GM21423 (cell line): ENCODE measurements around the gene TERC.

Experiments
- ATAC-seq: cut with Tn5 transposase; IDR thresholded peaks from one replicate; pipeline ENCODE4 v1.9.1; 2021; ENCODE audit warnings: mild to moderate bottlenecking, moderate library complexity; ENCODE audit not compliant: unreplicated experiment

The TERC gene

DNA sequence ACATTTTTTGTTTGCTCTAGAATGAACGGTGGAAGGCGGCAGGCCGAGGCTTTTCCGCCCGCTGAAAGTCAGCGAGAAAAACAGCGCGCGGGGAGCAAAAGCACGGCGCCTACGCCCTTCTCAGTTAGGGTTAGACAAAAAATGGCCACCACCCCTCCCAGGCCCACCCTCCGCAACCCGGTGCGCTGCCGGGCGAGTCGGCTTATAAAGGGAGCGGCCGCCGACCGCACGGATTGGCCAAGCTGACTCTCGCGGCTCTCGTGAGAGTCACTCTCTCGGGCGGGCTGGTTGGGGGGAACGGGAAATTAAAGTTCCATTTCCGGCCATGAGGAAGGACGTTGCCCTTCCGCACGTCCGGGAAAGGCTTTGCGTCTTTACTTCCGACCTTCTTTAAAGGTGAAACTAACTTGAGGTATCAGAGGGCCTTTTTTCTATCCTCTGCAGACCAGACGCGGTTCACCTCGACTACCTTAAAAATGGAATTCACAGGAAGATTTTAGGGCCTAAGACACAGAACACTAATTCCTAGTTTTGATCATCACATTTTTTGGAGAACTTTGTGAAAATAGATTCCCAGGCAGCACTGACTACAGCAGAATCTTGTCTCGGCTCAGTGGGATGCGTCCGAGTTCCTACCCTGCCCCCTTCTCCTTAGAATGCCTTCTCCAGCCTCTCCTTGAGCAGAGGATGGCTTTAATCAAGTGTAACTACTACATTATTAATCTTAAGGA, at the start of gene TERC:
TERC (minus strand) TSS at position 179 of the 731 bp plus-strand sequence.
- ATAC-seq: peak; percentile 85

DNA sequence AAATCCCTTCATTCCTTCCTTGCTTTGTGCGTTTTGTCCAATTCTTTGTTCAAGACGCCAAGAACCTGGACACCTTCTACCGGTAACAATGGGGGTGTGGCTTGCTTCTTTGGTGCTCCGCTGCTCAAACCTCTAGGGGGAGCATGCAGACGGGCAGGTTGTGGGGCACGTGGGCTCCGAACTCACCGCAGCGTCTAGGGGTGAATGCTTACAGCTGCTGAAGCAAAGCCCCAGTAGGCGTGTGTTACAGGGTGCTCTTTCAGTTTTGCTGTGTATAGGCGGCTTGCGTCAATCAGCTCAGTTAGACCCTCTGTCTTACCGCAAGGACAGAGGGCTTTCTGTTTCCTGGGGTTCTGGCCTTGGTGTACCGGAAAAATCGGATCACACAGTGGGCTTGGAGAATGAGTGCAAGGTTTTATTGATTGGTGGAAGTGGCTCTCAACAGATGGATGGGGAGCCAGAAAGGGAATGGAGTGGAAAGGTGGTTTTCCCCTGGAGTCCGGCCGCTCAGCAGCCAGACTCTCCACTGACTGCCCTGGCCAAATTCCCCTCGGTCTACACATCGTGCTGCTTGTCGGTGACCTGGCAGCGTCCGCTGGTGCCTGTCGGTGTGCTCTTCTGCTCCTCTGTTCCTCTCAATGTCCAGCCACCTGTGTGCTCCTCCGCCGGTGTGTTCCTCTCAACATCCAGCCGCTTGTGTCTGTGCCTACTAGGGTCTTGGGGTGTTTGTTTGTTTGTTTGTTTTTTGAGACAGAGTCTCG, 49.1 kb upstream of the TERC start:
- peak; percentile 82 for ATAC-seq

GRCh38 chr3:169813278-169813677, 48.4 kb upstream of the TERC start:
- ATAC-seq: no peak

DNA sequence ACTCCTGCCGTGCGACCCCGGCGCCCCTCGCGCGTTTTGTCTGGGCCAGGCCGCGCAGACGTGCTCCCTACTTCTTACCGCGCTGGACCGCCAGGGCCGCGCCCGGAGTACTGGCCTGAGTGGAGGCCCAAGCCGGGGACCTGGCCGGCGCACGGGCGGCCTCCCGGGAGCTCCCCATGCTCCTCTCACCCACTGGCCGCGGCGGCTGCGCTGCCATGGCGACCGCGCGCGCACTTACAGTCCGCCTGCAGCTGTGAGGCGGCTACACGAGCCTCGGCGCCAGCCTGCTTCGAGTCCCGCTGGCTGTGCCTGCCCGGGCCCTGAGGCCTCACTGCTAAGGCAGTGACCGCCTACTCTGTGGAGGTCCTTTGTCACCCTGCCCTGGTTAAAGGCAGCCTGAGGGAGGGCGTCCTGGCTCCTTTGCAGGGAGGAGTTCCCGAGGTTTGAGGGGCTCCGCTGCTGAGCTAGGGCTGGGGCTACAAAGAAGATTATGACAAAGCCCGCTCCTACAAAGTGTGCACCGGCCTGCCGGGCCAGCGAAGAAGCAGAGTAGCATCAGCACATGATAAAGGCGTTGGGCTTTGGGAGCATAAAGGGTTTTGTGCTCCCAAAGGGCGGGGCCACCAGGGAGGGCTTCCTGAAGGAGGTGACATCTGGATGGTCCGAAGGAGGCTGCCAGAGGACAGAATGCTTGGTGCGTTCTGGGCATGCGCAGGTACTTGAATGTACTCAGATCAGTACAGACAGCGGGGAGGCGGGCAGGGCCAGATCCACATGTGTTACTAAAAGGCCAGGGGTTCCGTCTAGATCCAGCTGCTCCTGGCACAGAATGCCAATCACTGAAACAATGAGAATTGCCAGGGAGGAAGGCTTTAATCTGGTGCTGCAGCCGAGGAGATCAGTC, 47.7 kb upstream of the TERC start, which contains the start of the genes LRRC34 and LRRIQ4:
LRRC34 (minus strand) TSS at position 573 of the 904 bp plus-strand sequence; CDS start at position 217, 356 bp downstream.
LRRIQ4 (plus strand) TSS at position 539 of the 904 bp plus-strand sequence. CDS start 9,052 bp downstream, outside the sequence.
- ATAC-seq: peak; percentile 60

DNA sequence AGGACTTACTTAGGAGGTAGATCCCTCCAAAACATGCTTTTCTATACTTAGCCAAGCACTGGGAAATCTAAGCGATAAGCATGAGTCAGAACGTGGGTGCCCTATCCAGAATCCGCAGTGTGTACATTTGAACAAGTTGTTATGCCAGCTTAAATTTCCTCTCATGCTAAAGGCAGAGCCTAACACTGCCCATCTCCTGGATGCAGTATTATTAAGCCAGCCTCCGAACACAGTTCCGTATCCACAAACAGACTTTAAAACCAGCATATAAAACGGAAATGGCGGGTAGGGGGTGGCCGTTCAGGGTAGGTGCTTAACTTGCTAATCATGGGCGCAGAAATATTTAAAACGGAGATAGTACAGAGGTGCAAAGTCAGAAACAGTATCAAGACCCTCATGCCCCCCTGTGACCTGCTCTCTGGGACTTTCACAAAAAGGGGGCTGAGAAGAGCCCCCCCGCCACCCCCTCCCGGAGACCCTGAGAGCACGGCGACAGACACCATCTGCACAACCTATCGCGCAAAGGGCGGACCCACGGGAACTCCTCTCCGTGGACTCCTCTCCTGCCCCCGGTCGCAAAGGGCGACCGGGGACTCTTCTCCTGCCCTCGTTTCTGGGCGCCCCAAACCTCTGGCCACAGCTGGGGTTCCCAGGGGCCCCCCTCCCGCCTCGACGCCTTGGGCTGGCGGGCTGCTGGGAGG, 46.9 kb upstream of the TERC start:
- ATAC-seq: peak; percentile 16

GRCh38 chr3:169809230-169809795, 44.5 kb upstream of the TERC start:
- ATAC-seq: no peak

- no peak for ATAC-seq
Measured at GRCh38 chr3:169804681-169805080, 39.8 kb upstream of the TERC start.

- no peak for ATAC-seq
Measured at GRCh38 chr3:169792359-169792758, 27.5 kb upstream of the TERC start.

GRCh38 chr3:169790687-169791429, 26.0 kb upstream of the TERC start:
- no peak for ATAC-seq

- ATAC-seq: no peak
Measured at GRCh38 chr3:169790219-169790618, 25.4 kb upstream of the TERC start.

- no peak for ATAC-seq
Measured at GRCh38 chr3:169787791-169788190, 22.9 kb upstream of the TERC start.

DNA sequence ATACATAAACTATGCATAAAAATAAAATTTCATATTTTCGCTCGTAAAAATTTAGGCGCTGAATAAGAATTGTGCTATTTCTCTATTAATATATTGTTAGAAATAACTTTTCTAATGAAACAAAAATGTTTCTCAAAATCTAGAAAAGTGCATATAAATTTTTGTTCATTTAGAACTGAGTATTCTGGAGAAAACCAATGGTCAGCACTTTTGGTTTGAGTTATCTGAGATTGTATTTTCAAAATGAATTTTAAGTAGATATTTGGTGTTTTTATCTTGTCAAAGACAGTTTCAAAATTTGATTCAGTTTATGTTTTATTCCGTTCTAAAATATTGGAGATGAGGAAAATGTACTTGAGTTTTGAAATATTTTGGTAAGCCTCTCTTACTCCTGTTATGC, 22.3 kb upstream of the TERC start:
- no peak for ATAC-seq

DNA sequence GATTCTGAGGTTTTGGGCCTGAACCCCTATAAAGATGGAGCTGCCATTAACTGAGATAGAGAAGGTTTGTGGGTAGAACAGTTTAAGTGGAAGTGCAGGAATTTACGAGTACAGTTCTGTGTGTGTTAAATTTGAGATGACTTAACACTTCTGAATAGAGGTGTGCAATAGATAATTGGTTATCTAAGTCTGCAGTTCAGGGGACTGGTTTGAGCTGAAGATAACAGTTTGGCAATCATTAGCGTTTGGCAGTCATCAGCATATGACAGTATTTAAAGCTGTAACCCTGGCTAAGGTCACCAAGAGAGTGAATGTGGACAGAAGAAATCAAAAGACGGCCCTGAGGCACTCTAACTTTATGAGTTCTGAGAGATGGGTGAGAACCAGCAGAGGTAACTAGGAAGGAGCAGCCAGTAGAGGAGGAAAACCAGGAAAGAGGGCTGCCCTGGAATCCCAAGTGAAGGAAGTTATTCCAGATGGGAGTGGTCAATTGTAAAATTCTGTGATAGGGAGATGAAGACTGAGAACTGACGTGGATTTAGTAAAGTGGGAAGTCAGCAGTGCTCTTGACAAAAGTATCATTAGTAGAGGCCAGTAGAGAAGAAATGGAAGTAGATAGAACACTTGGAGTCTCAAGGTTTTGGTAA, 16.5 kb upstream of the TERC start:
- ATAC-seq: no peak

- ATAC-seq: no peak
Measured at GRCh38 chr3:169780742-169781141, 15.9 kb upstream of the TERC start.

DNA sequence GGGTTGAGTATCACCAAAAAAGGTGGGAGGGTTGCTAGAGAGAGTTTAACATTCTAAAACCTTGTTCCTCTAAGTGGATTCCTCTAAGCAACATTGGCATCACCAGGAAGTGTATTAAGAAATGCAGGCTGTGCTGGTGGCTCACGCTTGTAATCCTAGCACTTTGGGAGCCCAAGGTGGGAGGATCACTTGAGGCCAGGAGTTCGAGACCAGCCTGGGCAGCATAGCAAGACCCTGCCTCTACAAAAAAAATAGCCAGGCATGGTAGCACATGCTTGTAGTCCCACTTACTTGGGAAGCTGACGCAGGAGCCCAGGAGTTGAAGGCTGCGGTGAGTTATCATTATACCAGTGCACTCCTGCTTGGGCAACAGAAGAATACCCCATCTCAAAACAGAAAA, 13.0 kb upstream of the TERC start:
- ATAC-seq: no peak

DNA sequence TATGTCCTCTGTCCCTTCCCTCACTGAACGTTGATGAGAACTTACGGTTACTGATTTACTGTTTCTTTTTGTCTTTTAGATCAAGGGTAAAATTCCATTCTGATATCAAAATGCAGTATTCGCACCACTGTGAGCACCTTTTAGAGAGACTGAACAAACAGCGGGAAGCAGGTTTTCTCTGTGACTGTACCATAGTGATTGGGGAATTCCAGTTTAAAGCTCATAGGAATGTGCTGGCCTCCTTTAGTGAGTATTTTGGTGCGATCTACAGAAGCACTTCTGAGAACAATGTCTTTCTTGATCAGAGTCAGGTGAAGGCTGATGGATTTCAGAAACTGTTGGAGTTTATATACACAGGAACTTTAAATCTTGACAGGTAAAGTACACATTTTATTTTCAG, 9.3 kb upstream of the TERC start:
- ATAC-seq: no peak

GRCh38 chr3:169772897-169773816, 8.3 kb upstream of the TERC start, which contains the start of gene MYNN:
Gene MYNN, plus strand, starts transcription at chr3:169773396. Its CDS starts 900 bp downstream, at chr3:169774296.
- ATAC-seq: peak; percentile 83
